ENCODE data around the gene NMU. TPM values are rescaled to one million over a fixed set of nuclear protein-coding genes. Genes with fewer than 3 reads are reported as not detected.
A peak's percentile ranks its signal among the peaks of the same experiment; 100 is the strongest.

The NMU gene
- total and polyA plus RNA-seq, 10 of the 15 experiments (the other 5 are each of a cell fraction or from before 2014, with no cell fraction given) = 0.33 TPM; not detected in 9

DNA sequence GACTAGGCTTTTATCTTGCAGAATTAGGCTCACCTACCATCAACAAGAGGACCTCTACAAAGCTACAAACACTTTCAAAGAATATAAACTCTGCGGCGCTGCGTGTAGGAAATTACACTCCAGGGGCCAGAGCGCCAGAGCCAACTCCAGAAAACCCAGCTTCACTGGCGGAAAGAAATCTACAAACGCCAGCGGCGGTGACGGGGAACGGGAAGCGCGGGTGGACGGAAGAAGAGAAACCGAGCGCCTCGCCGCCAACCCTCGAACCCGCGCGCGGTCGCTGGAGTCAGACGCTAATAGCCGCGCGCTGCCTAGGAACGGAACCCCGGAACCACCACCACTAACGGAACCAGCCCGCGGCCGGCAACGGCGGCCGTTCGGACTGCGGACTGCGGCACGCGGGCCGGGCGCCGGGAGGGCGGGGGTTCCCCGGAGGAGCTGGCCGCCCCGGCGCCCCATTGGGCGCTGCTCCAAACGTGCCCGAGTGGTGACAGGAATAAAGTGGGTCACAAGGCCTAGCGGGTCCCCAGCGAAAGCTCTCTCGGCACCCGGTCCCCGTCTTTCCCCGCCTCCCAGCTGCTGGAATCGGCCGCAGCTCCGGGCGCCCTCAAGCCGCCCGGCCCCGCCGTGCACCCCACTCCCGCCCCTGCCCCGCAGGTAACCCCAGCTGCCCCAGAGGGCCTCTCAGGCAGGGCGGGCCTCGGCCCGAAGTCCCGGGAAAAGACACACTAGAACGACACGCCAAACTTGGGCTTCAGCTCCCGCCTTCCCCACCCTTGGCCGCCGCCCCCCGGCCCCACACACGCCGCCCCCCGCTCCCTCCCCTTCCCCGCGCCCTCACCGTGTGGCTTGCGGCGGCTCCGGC is 90.2 kb downstream of the NMU start (continued):
- TF ChIP-seq, protein P1, sequence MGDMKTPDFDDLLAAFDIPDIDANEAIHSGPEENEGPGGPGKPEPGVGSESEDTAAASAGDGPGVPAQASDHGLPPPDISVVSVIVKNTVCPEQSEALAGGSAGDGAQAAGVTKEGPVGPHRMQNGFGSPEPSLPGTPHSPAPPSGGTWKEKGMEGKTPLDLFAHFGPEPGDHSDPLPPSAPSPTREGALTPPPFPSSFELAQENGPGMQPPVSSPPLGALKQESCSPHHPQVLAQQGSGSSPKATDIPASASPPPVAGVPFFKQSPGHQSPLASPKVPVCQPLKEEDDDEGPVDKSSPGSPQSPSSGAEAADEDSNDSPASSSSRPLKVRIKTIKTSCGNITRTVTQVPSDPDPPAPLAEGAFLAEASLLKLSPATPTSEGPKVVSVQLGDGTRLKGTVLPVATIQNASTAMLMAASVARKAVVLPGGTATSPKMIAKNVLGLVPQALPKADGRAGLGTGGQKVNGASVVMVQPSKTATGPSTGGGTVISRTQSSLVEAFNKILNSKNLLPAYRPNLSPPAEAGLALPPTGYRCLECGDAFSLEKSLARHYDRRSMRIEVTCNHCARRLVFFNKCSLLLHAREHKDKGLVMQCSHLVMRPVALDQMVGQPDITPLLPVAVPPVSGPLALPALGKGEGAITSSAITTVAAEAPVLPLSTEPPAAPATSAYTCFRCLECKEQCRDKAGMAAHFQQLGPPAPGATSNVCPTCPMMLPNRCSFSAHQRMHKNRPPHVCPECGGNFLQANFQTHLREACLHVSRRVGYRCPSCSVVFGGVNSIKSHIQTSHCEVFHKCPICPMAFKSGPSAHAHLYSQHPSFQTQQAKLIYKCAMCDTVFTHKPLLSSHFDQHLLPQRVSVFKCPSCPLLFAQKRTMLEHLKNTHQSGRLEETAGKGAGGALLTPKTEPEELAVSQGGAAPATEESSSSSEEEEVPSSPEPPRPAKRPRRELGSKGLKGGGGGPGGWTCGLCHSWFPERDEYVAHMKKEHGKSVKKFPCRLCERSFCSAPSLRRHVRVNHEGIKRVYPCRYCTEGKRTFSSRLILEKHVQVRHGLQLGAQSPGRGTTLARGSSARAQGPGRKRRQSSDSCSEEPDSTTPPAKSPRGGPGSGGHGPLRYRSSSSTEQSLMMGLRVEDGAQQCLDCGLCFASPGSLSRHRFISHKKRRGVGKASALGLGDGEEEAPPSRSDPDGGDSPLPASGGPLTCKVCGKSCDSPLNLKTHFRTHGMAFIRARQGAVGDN (IDR thresholded peaks at IDR 0.05) = peak; percentile 57
- TF ChIP-seq ZNF207 (IDR thresholded peaks at IDR 0.05; ENCODE audit: borderline replicate concordance) (peak; percentile 60; the same call in 1 of the 2 replicates), ASH2L (IDR thresholded peaks at IDR 0.05; ENCODE audit: borderline replicate concordance, low read depth) (peak; percentile 51; the same call in 1 of the 2 replicates)
- TF ChIP-seq, protein P2, sequence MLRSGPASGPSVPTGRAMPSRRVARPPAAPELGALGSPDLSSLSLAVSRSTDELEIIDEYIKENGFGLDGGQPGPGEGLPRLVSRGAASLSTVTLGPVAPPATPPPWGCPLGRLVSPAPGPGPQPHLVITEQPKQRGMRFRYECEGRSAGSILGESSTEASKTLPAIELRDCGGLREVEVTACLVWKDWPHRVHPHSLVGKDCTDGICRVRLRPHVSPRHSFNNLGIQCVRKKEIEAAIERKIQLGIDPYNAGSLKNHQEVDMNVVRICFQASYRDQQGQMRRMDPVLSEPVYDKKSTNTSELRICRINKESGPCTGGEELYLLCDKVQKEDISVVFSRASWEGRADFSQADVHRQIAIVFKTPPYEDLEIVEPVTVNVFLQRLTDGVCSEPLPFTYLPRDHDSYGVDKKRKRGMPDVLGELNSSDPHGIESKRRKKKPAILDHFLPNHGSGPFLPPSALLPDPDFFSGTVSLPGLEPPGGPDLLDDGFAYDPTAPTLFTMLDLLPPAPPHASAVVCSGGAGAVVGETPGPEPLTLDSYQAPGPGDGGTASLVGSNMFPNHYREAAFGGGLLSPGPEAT (IDR thresholded peaks at IDR 0.05; ENCODE audit: low read depth) = 0 out of 2 replicates have a peak, but pooled peaks have one; percentile 26

Other genes starting within 250 kb of the NMU start
- 98.6 and 106 TPM in 2 replicates for gene TMEM165, start 240.3 kb downstream of the NMU start, total RNA-seq (2014; rRNA removed)
- gene TMEM165, start 240.3 kb downstream of the NMU start, total RNA-seq (2014; rRNA removed; fragmentation: Illumina TruSeq; extraction: Trizol) = 72.3 TPM in 2 replicates
- 63.6 and 73.4 TPM in 2 replicates for gene TMEM165, start 240.3 kb downstream of the NMU start, total RNA-seq (2021)
- 106 and 120 TPM in 2 replicates for gene TMEM165, start 240.3 kb downstream of the NMU start, polyA plus RNA-seq (2011; rRNA removed)
- 58.7 and 74.3 TPM in 2 replicates for gene TMEM165, start 240.3 kb downstream of the NMU start, polyA plus RNA-seq (2014; fragmentation: Illumina TruSeq; extraction: Trizol)
- gene TMEM165, start 240.3 kb downstream of the NMU start, polyA plus RNA-seq (2014; fragmentation: Nextera tagmentation; extraction: Ambion mirVana) = 10 to 100 TPM; 18.3 to 32.5 TPM
- gene TMEM165, start 240.3 kb downstream of the NMU start, polyA plus RNA-seq (2014; rRNA removed) = 85.0 and 88.8 TPM in 2 replicates
- gene TMEM165, start 240.3 kb downstream of the NMU start, polyA plus RNA-seq (2016; fragmentation: Nextera tagmentation; extraction: Ambion mirVana) = 100 to 1,000 TPM; 129 to 141 TPM
- gene CLOCK, start 89.4 kb downstream of the NMU start, total RNA-seq (2014; rRNA removed) = 10.6 and 11.6 TPM in 2 replicates
- 9.1 and 11.5 TPM in 2 replicates for gene CLOCK, start 89.4 kb downstream of the NMU start, total RNA-seq (2014; rRNA removed; fragmentation: Illumina TruSeq; extraction: Trizol)
- 8.0 and 10.4 TPM in 2 replicates for gene CLOCK, start 89.4 kb downstream of the NMU start, total RNA-seq (2021)
- gene CLOCK, start 89.4 kb downstream of the NMU start, polyA plus RNA-seq (2011; rRNA removed) = 10.3 and 11.7 TPM in 2 replicates
- gene CLOCK, start 89.4 kb downstream of the NMU start, polyA plus RNA-seq (2014; fragmentation: Illumina TruSeq; extraction: Trizol) = 7.3 and 10.3 TPM in 2 replicates
- gene CLOCK, start 89.4 kb downstream of the NMU start, polyA plus RNA-seq (2014; fragmentation: Nextera tagmentation; extraction: Ambion mirVana) = 1 to 10 TPM; 2.8 to 3.5 TPM
- gene CLOCK, start 89.4 kb downstream of the NMU start, polyA plus RNA-seq (2014; rRNA removed) = 5.5 and 6.0 TPM in 2 replicates
- 10 to 100 TPM; 10.5 to 11.7 TPM for gene CLOCK, start 89.4 kb downstream of the NMU start, polyA plus RNA-seq (2016; fragmentation: Nextera tagmentation; extraction: Ambion mirVana)
- not detected in 2 replicates for gene PDCL2, start 44.1 kb downstream of the NMU start, total RNA-seq (2014; rRNA removed)
- not detected in 2 replicates for gene PDCL2, start 44.1 kb downstream of the NMU start, total RNA-seq (2014; rRNA removed; fragmentation: Illumina TruSeq; extraction: Trizol)
- not detected in 2 replicates for gene PDCL2, start 44.1 kb downstream of the NMU start, total RNA-seq (2021)
- not detected in 2 replicates for gene PDCL2, start 44.1 kb downstream of the NMU start, polyA plus RNA-seq (2011; rRNA removed)
- not detected in 2 replicates for gene PDCL2, start 44.1 kb downstream of the NMU start, polyA plus RNA-seq (2014; fragmentation: Illumina TruSeq; extraction: Trizol)
- not detected for gene PDCL2, start 44.1 kb downstream of the NMU start, polyA plus RNA-seq (2014; fragmentation: Nextera tagmentation; extraction: Ambion mirVana)
- not detected in 2 replicates for gene PDCL2, start 44.1 kb downstream of the NMU start, polyA plus RNA-seq (2014; rRNA removed)
- not detected for gene PDCL2, start 44.1 kb downstream of the NMU start, polyA plus RNA-seq (2016; fragmentation: Nextera tagmentation; extraction: Ambion mirVana)
- not detected in 2 replicates for gene EXOC1L, start 183.5 kb upstream of the NMU start, total RNA-seq (2014; rRNA removed)
- gene EXOC1L, start 183.5 kb upstream of the NMU start, total RNA-seq (2014; rRNA removed; fragmentation: Illumina TruSeq; extraction: Trizol) = not detected in 2 replicates
- gene EXOC1L, start 183.5 kb upstream of the NMU start, total RNA-seq (2021) = not detected in 2 replicates
- gene EXOC1L, start 183.5 kb upstream of the NMU start, polyA plus RNA-seq (2011; rRNA removed) = not detected in 2 replicates
- not detected in 2 replicates for gene EXOC1L, start 183.5 kb upstream of the NMU start, polyA plus RNA-seq (2014; fragmentation: Illumina TruSeq; extraction: Trizol)
- gene EXOC1L, start 183.5 kb upstream of the NMU start, polyA plus RNA-seq (2014; fragmentation: Nextera tagmentation; extraction: Ambion mirVana) = not detected
- not detected in 2 replicates for gene EXOC1L, start 183.5 kb upstream of the NMU start, polyA plus RNA-seq (2014; rRNA removed)
- gene EXOC1L, start 183.5 kb upstream of the NMU start, polyA plus RNA-seq (2016; fragmentation: Nextera tagmentation; extraction: Ambion mirVana) = not detected
- 17.9 and 21.9 TPM in 2 replicates for gene EXOC1, start 217.3 kb upstream of the NMU start, total RNA-seq (2014; rRNA removed)
- 26.5 and 28.9 TPM in 2 replicates for gene EXOC1, start 217.3 kb upstream of the NMU start, total RNA-seq (2014; rRNA removed; fragmentation: Illumina TruSeq; extraction: Trizol)
- gene EXOC1, start 217.3 kb upstream of the NMU start, total RNA-seq (2021) = 17.3 and 21.0 TPM in 2 replicates
- 23.9 and 36.6 TPM in 2 replicates for gene EXOC1, start 217.3 kb upstream of the NMU start, polyA plus RNA-seq (2011; rRNA removed)
- 35.2 and 36.6 TPM in 2 replicates for gene EXOC1, start 217.3 kb upstream of the NMU start, polyA plus RNA-seq (2014; fragmentation: Illumina TruSeq; extraction: Trizol)
- gene EXOC1, start 217.3 kb upstream of the NMU start, polyA plus RNA-seq (2014; fragmentation: Nextera tagmentation; extraction: Ambion mirVana) = 10 to 100 TPM; 11.8 to 13.9 TPM
- 16.0 and 21.2 TPM in 2 replicates for gene EXOC1, start 217.3 kb upstream of the NMU start, polyA plus RNA-seq (2014; rRNA removed)
- 10 to 100 TPM; 18.2 to 25.1 TPM for gene EXOC1, start 217.3 kb upstream of the NMU start, polyA plus RNA-seq (2016; fragmentation: Nextera tagmentation; extraction: Ambion mirVana)

All from GM12878 (cell line).